GM23338 (cell line): Measurements from ENCODE around the gene BRICD5. TPM values are rescaled to one million over a fixed set of nuclear protein-coding genes. Genes with fewer than 3 reads are reported as not detected.

Experiments
- REST ChIP-seq: IDR thresholded peaks from one replicate; pipeline ENCODE4 v1.6.1; 2018; ENCODE audit warnings: antibody characterized with exemption; ENCODE audit not compliant: unreplicated experiment
- ZNF462 ChIP-seq: fragments of 250-450 bp; sonication (Bioruptor Pico); IDR thresholded peaks from 2 replicates; pipeline ENCODE4 v1.5.0; 2020; ENCODE audit warnings: mild to moderate bottlenecking, moderate library complexity
- polyA plus RNA-seq: library from polyadenylated mRNA; unstranded; fragments of >200 nt; fragmentation: Nextera tagmentation; extraction: Ambion mirVana; gene quantifications from 2 replicates; pipeline ENCODE4 v1.2.1, GENCODE V29; 2016
- total RNA-seq: library from RNA; depleted of rRNA; stranded (reverse); fragments of >200 nt; shearing (Covaris generic); gene quantifications from 2 replicates; pipeline ENCODE4 v1.2.3, GENCODE V29; 2014

The BRICD5 gene
- total and polyA plus RNA-seq, 2 experiments from 2014 or later: 5.3 to 6.3 TPM

- no peak for TF ChIP-seq REST
- TF ChIP-seq ZNF462 (CRISPR knock-in tag): no peak
Observed at GRCh38 chr16:2196162-2196980, 14.3 kb downstream of the BRICD5 start, which contains the start of gene CASKIN1 (continued).
